ENCODE data around the gene GREB1L.
"Not testable (repeated sequence)": the region's sequence is repeated elsewhere in the genome, so short reads cannot be mapped to it uniquely, and the experiment has no call there.

The GREB1L gene

DNA sequence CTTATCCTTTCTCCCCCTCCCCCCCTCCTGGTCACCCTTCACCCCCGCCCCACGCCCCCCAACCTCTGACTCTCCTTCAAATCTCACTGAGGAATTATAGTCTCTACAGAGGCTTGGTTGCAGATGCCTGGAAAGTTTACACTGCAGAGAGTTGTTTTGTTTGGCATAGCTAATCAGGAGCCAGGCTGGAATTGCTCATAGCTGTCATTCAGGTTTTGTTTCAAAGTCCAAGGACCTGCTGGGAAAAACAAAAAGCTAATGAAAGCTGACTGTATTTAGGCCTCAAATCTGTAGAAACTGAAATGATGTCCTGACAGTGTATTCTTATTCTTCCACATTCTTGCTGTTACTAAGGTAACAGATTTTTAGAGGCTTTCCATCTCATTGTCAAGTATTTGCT, 22.6 kb downstream of the GREB1L start:
- no peak for DNase-seq (ENCODE audit: low read depth in 2 of 2)

DNA sequence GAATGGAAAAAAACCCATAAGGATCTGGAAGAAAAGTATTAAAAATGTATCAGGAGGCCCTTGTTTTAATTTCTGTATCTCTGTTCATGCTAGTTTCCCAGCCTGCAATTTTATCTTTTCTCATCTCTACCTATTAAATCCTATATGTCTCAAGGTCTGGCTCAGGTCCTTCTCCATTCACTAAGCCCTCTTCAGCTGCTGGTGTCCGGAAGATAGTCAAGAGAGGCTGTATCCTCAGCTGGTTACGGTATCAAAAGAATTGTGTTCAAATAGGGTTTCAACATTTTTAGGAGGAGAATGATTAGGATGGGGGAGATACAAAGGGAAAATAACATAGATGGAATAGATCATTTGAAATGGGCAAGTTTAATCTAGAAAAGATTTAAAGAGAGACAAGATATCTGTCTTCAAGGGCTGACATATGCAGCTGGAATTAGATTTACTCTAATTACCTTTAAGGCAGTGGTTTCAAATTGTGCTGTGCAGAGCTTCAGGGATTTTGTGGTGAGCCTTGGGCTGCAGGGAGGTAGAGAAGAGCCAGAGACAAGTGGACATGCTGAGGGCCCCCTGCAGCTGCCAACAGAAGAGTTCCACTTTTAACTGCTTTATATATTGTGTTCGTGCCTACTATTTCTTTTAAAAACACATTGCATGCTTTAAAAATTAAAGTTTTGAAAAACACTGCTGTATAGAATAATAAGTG, 24.1 kb downstream of the GREB1L start:
- DNase-seq (ENCODE audit: low read depth in 2 of 2) = no peak

DNA sequence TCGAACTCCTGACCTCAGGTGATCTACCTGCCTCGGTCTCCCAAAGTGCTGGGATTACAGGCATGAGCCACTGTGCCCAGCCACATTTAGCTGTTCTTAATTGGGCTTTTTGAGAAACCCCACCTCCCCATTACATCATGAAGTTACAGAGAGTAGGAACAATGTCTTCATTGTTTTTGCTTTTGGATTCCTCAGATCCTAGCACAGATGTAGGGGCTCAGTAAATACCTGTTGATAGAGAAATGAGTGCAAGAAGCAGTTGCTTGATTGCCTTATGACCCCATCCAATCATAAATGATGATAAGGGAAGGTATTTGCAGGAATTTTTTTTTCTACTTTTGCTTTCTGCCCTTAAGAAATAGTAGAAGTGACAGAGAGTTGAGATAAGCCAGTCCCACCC, 25.4 kb downstream of the GREB1L start:
- DNase-seq (ENCODE audit: low read depth in 2 of 2) = no peak

DNA sequence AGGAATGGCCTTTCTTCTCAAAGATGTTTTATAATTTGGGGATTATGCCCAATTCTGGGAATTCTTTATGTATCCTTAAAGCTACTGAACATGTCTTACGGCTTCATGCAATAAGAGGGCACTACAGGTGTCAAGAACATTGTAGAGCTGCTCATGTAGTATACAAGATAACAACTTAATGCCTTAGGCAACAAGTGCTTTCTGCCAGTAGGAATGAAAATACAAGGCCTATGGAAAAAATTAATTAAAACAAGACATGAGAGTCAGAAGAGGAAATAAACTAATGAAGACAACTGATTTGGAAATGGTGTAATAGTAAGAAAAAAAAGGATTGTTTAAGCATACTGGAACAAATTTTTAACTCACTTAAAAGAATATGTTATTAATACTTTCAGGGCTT, 27.3 kb downstream of the GREB1L start:
- DNase-seq (ENCODE audit: low read depth in 2 of 2) = no peak

DNA sequence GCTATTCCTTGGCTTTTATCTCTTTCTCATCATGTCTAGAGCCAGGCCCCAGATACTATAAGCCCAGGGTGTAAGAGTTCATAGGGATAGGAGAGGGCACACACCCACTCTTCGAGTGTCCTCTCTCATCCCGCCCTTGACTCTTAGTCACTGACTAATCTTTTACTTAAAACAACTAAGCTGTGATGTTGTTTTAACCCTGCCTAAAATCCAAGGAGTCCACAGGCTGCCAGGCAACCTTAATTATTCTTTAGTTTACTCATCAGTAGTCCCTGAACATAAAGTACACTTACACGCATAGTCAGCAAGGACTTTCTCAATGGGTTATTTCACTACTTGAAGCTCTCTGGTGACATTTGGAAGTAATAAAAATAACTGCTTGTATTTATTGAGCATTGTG, 28.4 kb downstream of the GREB1L start:
- DNase-seq (ENCODE audit: low read depth in 2 of 2) = no peak

DNA sequence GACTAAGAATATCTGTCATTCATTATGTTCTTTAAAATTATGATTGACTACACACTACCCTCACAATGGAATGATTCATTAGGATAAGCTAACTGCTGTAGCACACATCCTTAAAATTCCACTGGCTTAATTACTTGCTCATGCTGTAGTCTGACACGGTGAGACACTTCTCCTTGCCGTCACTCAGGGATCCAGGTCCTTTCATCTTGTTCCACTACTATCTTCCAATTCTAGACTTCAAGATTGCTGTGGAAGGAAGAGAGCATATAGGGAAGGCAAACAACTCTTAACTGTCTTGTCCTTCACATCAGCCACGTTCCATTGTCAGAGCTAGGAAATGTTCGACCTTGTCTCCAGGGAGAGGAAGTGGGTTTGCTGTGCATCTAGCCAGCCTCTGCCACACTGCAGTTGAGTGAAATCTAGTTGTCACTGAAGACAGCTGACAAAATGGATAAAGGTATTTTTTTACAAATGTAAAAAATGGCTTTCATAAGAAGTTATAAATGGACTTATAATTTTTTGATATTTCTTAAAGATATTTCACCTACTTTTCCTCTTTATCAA, 30.1 kb downstream of the GREB1L start:
- no peak for DNase-seq (ENCODE audit: low read depth in 2 of 2)

DNA sequence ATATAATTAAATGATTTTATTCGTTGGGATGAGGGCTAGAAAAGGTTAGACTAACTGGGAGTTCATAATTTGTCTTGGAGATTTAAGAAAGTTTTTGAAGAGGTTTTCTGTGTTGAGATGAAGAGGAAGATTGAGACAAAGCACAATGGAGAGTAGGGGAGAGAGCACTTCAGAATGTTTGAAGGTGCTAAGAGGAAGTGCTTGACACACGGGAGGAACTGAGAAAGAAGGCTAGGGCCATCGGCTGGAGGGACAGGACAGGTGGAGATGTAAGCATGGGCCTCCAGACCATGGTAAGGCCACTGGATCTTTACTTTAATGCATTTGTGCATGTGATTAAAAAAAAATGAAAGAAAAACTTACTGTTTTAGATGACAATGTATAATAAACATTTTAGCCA, 31.5 kb downstream of the GREB1L start:
- DNase-seq (ENCODE audit: low read depth in 2 of 2) = no peak

DNA sequence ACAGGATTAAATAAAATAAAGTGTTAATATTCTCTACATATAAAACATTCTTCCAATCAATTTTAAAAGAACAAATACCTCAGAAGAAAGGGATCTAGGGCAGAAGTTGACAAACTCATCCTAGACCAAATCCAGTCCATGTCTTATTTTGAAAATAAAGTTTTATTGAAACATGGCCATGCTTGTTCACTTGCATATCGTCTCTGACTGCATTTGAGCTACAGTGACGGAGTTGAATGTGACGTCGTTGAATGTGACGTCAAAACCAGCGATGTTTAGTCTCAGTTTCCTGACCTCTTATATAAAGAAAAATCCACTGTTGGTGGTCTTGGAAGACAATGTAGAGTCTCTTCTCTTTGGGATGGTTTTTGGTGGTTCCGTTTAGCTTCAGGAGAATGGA, 33.6 kb downstream of the GREB1L start:
- no peak for DNase-seq (ENCODE audit: low read depth in 2 of 2)

DNA sequence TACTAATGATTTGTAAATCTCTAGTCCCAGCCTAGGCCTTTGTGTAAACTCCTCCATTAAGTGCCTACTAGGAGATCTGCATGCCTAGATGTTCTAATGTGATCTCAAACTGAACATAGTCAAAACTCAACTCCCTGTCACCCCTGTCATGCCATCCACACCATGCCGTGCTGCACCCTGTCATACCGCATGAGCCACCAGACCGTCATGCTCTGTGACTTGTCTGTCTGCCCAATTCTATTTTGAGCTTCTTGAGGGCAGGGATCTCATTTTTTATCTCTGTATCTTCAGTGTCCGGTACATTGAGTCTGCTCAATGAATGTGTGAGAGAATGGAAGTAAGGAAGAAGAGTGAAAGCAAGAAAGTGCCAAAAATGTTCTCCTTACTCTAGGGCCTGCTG, 35.5 kb downstream of the GREB1L start:
- no peak for DNase-seq (ENCODE audit: low read depth in 2 of 2)

DNA sequence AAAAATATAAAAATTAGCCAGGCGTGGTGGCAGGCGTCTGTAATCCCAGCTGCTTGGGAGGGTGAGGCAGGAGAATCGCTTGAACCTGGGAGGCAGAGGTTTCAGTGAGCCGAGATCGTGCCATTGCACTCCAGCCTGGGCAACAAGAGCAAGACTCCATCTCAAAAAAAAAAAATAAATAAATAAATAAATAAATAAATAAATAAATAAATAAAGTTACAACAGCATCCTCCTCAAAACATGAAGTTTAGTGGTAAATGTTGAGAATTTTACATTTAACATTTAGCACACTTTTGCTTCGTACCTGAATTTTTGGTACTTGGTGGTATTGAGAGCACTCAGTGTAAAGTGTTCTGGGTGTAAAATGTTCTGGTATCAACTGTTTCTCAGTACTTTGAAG, 36.2 kb downstream of the GREB1L start:
- DNase-seq (ENCODE audit: low read depth in 2 of 2) = not testable (repeated sequence)

DNA sequence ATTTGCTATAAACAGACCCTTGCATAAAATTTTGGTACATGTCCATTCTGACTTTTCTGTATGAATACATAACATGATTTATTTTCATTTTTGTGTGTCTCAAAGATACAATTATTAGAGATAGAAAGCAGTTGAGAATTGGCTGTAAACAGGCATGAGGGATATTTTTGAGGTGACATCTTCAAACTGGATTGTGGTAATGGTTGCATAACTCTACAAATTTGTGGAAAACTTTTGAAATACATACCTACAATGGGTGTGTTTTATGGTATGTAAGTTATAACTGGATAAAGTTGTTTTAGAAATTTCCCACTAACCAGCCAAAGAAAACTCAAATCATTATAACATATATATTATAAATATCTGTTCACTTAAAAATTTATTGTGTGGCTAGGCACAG, 39.6 kb downstream of the GREB1L start:
- DNase-seq (ENCODE audit: low read depth in 2 of 2) = no peak

DNA sequence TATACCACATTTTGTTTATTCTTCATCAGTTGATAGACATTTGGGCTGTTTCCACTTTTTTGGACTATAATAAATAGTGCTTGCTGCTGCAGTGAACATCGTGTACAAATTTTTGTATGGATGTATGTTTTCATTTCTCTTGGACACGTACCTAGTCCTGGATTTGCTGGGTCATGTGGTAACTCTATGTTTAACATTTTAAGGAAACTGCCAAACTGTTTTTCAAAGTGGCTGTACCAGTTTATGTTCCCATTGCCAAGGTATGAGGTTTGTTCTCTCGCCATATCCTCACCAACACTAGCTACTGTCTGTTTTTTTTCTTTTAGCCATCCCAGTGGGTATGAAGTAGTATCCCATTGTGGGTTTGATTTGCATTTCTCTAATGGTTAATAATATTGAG, 42.5 kb downstream of the GREB1L start:
- no peak for DNase-seq (ENCODE audit: low read depth in 2 of 2)

DNA sequence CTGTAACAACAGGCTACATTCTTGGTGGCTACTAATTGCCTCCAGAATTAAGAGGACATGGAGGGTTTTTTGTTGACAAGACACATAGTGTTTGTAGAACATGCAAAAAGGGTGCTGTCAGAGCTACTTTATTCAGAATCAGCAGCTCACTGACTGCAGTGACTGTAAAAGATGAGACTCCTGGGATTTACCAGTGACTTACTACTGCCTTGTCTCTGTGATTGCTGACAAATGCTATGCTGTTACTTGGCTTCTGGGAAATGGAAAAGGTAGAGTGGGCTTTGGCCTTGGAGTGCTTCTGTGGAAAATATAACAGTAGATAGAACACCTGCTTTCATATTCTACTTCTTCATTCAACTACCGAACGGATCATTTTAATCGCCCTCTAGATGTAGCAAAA, 47.8 kb downstream of the GREB1L start:
- DNase-seq (ENCODE audit: low read depth in 2 of 2) = no peak

DNA sequence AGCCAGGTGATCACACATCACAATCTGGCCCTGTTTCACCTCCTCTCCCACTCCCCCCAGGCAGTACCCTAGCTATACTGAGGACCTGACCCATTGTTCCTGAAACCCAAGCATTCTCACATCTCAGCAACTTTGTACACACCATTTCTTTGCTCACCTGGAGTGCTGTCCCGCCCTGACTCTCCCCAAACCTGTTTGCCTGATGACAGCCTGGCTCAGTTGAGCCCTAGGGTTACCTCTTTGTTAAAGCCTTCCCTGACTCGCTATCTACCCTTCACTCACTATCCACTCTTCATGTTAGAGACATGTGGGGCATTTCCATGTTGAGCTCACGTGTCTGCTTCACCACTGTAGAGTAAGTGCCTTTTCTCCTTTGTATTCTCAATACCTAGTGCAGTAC, 49.1 kb downstream of the GREB1L start:
- no peak for DNase-seq (ENCODE audit: low read depth in 2 of 2)

DNA sequence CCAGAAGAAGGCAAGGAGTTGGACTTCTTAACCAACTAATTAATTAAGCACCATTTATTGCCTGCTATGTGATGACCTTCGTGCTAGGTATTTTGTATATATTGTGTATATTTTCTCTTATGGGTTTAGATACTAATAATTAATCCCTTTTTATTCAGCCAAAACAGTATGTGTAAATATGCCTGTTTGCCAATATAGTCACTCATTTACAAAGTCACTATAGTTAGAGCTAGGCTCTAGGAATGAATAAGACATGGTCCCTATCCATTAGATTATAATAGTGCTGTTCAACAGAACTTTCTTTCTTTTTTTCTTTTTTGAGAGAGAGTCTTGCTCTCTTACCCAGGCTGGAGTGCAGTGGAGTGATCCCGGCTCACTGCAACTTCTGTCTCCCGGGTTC, 51.4 kb downstream of the GREB1L start:
- DNase-seq (ENCODE audit: low read depth in 2 of 2) = no peak

DNA sequence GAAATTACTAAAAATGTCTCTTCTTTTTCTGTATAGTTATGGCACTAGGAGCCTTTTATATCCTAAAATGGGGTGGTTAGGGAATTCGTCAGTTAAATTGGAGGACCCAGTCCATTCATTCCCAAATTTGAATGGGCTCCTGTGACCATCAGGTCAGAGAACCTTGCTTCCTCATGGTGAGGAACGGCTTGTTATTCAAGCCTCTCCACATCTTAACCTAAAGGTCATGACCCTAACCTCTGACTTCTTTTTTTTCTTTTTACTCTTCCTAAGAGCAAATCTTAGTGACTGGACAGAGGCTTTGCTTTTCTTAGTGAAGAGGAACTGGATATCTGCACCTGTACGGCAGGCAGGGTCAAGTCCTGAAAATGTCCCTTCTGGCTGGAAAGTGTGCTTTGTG, 53.1 kb downstream of the GREB1L start:
- no peak for DNase-seq (ENCODE audit: low read depth in 2 of 2)

DNA sequence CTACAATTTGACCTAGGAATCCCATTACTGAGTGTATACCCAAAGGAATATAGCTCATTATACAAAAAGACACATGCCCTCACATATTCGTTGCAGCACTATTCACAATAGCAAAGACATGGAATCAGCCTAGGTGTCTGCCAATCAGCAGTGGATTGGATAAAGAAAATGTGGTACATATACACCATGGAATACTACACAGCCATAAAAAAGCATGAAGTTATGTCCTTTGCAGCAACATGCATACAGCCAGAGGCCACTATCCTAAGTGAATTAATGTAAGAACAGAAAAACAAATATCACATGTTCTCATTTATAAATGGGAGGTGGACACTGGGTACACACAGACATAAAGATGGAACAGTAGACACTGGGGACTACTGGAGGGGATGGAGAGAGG, 54.0 kb downstream of the GREB1L start:
- no peak for DNase-seq (ENCODE audit: low read depth in 2 of 2)

DNA sequence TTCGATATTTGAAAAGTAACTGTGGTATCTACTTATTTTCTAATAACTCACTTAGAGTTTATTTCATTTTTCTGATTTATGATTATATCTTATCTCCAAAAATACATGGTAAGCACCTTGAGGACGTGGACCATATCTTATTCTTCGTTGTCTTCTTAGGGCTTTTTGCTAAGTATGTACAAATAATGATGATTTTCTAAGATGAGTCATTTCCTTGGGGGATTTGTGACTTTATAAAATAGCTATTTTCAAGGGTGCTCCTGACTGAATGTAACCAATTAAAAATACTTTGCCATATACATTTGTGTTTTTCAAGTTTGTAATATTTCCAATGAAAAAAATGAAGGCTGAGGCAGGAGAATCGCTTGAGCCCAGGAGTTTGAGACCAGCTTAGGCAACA, 56.3 kb downstream of the GREB1L start:
- DNase-seq (ENCODE audit: low read depth in 2 of 2) = no peak

DNA sequence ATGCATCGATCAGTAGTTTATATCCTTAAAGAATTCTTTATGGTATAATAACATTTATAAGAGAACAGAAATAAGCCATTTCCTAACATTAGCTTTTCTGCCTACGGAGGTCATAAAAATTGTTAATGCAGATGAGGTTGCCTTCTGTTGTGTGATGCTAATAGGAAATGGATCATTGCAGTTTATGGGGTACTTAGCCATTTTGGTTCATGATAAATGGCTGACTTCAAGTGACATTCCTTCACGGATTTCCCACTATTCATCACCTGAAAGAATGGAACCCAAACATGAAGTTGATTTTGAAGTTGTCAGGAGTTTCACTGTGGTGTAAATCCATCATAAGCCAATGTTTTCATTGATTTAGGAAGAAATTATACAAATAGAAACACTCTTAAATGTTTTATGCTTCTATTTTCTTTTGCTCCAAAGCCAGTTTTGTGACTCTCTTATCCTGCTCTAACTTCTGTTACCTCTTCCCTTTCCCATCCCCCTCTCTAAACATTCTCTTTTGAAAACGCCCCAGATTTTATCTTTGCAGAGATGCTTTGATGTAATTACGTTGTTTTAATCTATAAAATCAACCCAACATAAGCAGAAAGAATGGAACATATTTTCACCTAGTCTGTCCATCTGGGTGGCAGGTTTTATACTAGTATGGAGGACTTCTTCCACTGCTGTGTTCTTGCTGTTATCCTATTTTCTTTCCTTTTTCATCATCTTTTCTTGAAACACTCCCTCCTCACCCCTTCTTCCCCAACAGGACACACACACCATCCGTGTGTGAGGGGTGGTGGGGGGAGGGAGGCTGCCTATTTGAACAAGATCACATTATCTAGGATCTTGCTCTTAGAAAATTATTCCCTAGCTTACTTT, 58.2 kb downstream of the GREB1L start:
- DNase-seq (ENCODE audit: low read depth in 2 of 2) = no peak

DNA sequence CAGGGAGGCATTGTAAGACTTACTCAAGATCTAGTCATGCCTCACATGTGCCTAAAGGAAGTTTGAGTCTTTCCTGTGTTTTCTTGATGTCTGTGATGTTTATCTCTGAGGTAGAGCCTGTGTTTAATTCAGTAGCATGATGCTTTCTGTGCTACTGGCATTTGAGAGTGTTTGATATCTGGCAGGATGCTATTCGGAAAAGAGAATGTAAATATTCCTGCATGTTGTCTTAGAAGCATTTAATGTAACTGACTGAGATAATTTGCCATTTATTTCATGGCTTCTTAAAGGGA, 58.8 kb downstream of the GREB1L start:
- no peak for DNase-seq (ENCODE audit: low read depth in 2 of 2)

DNA sequence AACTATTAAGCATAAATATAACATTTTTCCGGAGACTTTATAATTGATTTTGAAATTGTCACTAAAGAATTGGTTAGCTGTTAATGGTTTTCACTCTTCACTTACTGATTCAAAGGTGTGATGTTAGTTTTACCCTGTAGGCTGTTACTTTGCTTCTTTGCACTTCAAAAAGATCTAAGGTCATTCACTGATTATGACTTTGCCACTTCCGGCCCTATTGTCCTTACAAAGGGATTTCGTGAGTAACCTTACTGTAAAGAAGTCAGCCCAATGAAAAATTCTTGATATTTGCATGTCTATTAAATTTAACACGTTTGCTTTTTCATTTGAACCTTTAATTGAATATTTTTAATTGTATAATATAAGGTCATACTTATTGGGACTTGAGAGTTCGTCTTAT, 61.4 kb downstream of the GREB1L start:
- DNase-seq (ENCODE audit: low read depth in 2 of 2) = no peak

DNA sequence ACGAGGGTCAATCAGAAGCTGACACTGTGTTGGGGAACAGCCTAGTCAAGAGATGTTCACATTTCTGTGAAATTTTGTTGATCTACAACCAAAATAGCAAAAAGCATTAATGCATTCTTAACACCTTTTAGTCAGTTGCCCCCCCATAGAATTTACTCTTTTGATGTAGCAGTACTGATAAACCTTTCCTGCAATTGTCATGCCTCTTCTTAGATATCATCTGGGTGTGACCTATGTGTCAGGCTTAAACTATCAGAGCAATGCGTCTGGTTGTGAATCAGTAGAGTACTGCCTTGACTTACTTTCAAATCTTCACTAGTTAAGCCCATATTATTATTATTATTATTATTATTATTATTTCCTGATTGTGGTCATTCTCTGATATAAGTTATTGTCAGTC, 61.9 kb downstream of the GREB1L start:
- DNase-seq (ENCODE audit: low read depth in 2 of 2) = no peak

DNA sequence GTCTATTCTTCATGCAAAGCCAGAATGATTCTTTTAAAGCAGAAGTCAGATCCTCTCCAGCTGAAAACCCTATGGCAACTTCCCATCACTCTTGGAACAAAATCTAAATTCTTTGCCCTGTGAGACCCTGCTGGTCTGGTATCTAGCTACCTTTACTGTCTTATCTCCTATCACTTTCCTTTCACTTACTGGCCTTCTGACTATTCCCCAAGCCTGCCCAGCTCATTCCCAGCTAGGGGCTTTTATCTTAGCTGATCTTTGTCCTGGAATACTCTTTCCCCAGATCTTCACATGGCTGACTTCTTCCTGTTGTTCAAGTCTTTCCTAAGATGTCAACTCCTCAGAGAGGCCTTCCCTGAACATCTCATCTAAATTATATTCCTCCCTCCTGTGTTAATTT, 63.6 kb downstream of the GREB1L start:
- no peak for DNase-seq (ENCODE audit: low read depth in 2 of 2)

Data from activated CD4-positive, alpha-beta T cell treated with anti-CD3 and anti-CD28 coated beads for 24 hours (primary cell).